Measurements from ENCODE around the gene CEP112.

DNA sequence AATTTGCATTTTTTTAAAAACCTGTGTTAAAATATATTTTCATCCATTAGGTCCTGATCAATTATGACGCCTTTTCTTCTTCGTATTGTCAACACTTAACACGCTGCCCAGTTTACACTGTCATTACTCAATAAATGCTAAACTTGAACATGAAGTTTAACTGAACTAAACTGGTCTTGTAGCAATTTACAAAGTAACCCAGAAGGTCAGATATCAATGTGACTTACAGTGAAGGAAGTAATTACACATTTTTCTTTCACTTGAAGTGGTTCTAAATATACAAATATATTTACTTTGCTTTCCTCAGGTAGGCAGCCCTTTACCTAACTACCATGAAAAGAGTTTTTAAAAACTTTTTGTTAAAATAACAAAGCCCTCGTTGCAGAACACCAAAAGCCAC lies 374.0 kb downstream of the CEP112 start:
- TF ChIP-seq GATA2 (IDR thresholded peaks at IDR 0.05; ENCODE audit: low read depth, low read length) (no peak), GATA3 (IDR thresholded peaks at IDR 0.05; ENCODE audit: low read depth, low read length) (no peak)
